ENCODE measurements around the gene VPS54. TPM values are rescaled to one million over a fixed set of nuclear protein-coding genes. Genes with fewer than 3 reads are reported as not detected.

The VPS54 gene
- total RNA-seq, 1 experiment from 2014 or later: 12.4 TPM

DNA sequence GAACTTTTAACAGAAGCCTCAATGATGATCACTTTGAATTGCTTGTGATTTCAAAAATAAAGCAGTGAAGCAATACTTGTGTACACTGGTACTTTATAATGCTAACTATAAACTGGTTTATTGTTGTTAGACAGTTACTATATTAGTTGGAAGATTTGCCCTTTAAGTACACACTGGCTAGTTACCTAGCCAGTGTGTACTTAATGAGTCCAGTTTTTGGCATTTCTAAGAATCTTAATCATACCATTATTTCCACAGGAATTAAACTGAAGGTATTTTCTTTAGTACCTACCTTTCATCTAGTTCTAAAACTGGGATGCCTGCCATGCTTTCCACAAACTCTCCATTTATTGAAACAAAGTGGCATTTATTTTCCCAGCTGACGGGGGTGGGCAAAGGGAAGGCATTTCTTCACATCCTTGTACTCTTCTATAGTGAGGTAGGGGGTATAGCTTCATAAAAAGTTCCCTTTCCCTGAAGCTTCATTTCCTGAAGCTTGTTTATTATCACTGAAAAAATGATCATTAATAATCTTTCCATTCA lies 127.7 kb downstream of the VPS54 start:
- BruUV-seq (replicated peaks): no TSS peak
- POLR2A ChIA-PET: no interaction called here
- Histone ChIP-seq H3K79me2 (ENCODE audit: insufficient read depth, low read length) (no peaks in the 10 kb centered on the region), H3K36me3 (ENCODE audit: control insufficient read depth in 1 of 2, insufficient read depth in 2 of 2, low read length in 2 of 2) (peaks cover 14 to 18% of the 10 kb centered on the region in 2 experiments; a peak in 3 of 4 replicates), H3K27me3 (ENCODE audit: insufficient read depth, low read length) (no peaks in the 10 kb centered on the region), H3K9me3 (ENCODE audit: control insufficient read depth in 1 of 2, insufficient read depth in 1 of 2, low read depth in 1 of 2, low read length in 2 of 2) (no peaks in the 10 kb centered on the region), H3K9me2 (ENCODE audit: insufficient read depth) (no peaks in the 10 kb centered on the region), H3K4me3 (replicated peaks in 1 of 2; ENCODE audit: low read depth in 1 of 2, low read length in 2 of 2) (no peak overlapping the region), H3K4me2 (ENCODE audit: low read length) (no peak overlapping the region), H3K9ac (ENCODE audit: low read length) (no peak overlapping the region), H2AFZ (ENCODE audit: low read depth, low read length, poor library complexity, severe bottlenecking) (no peak overlapping the region), H4K20me1 (ENCODE audit: insufficient read depth) (no peaks in the 10 kb centered on the region), H3K4me1 (ENCODE audit: control insufficient read depth in 1 of 2, insufficient read depth in 2 of 2, low read length in 2 of 2) (no peaks in the 10 kb centered on the region), H3K27ac (ENCODE audit: low read depth, low read length) (no peak overlapping the region)
- intact Hi-C loops (cut with micrococcal nuclease): no loop called here
- TF ChIP-seq ZFX (IDR thresholded peaks at IDR 0.05): no peak
- TF ChIP-seq POLR2AphosphoS5 (IDR thresholded peaks at IDR 0.05; ENCODE audit: low read depth, low read length): no peak
- TF ChIP-seq, protein P1, sequence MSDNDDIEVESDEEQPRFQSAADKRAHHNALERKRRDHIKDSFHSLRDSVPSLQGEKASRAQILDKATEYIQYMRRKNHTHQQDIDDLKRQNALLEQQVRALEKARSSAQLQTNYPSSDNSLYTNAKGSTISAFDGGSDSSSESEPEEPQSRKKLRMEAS (IDR thresholded peaks at IDR 0.05): no peak
- no peak for TF ChIP-seq JUND (IDR thresholded peaks at IDR 0.05)
- no peak for TF ChIP-seq CEBPB (IDR thresholded peaks at IDR 0.05; ENCODE audit: low read depth)
- TF ChIP-seq ZNF274 (IDR thresholded peaks at IDR 0.05; ENCODE audit: low read depth, low read length): no peak
- TF ChIP-seq, protein P2, sequence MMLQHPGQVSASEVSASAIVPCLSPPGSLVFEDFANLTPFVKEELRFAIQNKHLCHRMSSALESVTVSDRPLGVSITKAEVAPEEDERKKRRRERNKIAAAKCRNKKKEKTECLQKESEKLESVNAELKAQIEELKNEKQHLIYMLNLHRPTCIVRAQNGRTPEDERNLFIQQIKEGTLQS (IDR thresholded peaks at IDR 0.05): no peak
- TF ChIP-seq SIN3A (IDR thresholded peaks at IDR 0.05; ENCODE audit: low read depth): no peak
- no peak for DNase-seq (ENCODE audit: low read depth, low spot score)
- ATAC-seq: no peak
- RAD21 ChIA-PET (ENCODE audit: low non-redundant PET in 1 of 2, low total read pairs in 2 of 2, uncharacterized antibody in 2 of 2, unreplicated experiment in 2 of 2): no interaction called here
- CTCF ChIA-PET: no interaction called here

DNA sequence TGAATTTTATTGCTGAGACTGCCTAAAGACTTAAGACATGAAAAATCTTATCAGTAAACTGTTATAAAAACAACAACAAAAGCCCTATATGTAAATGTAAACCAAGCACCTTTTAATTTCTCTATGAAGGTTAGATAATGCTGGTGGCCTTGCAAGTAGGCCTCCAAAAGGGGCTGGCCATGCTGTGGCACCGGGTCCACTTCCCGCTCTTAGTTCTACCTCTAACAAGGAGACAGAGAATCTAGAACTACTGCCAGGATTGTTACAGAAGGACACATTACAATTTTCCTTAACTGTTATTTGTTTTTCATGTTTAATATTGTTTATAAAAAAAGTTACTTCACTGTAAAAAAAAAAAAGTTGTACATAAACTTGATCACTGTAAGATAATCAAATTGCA lies 128.6 kb downstream of the VPS54 start:
- ATAC-seq (no peak), DNase-seq (ENCODE audit: low read depth, low spot score) (no peak)
- H3K79me2 ChIP-seq (ENCODE audit: insufficient read depth, low read length): no peaks in the 10 kb centered on the region
- no peak overlapping the region for H3K4me3 ChIP-seq (replicated peaks in 1 of 2; ENCODE audit: low read depth in 1 of 2, low read length in 2 of 2)
- H3K27me3 ChIP-seq (ENCODE audit: insufficient read depth, low read length): no peaks in the 10 kb centered on the region
- H3K4me2 ChIP-seq (ENCODE audit: low read length): no peak overlapping the region
- H3K36me3 ChIP-seq (ENCODE audit: control insufficient read depth in 1 of 2, insufficient read depth in 2 of 2, low read length in 2 of 2): peaks cover 14 to 21% of the 10 kb centered on the region in 2 experiments; a peak in 3 of 4 replicates
- no peaks in the 10 kb centered on the region for H3K9me2 ChIP-seq (ENCODE audit: insufficient read depth)
- no peak overlapping the region for H2AFZ ChIP-seq (ENCODE audit: low read depth, low read length, poor library complexity, severe bottlenecking)
- no peak overlapping the region for H3K27ac ChIP-seq (ENCODE audit: low read depth, low read length)
- no peaks in the 10 kb centered on the region for H4K20me1 ChIP-seq (ENCODE audit: insufficient read depth)
- intact Hi-C loops (cut with micrococcal nuclease): no loop called here
- ChIA-PET RAD21 (ENCODE audit: low non-redundant PET in 1 of 2, low total read pairs in 2 of 2, uncharacterized antibody in 2 of 2, unreplicated experiment in 2 of 2) (no interaction called here), POLR2A (no interaction called here), CTCF (interaction anchor here (1.6 kb wide), 1 partner anchor 192 kb away, joined by 4 read pairs; no protein-coding TSS in a partner anchor)
- no peaks in the 10 kb centered on the region for H3K4me1 ChIP-seq (ENCODE audit: control insufficient read depth in 1 of 2, insufficient read depth in 2 of 2, low read length in 2 of 2)
- no TSS peak for BruUV-seq (replicated peaks)
- H3K9ac ChIP-seq (ENCODE audit: low read length): no peak overlapping the region
- H3K9me3 ChIP-seq (ENCODE audit: control insufficient read depth in 1 of 2, insufficient read depth in 1 of 2, low read depth in 1 of 2, low read length in 2 of 2): no peaks in the 10 kb centered on the region
- TF ChIP-seq ZNF274 (IDR thresholded peaks at IDR 0.05; ENCODE audit: low read depth, low read length) (no peak), JUND (IDR thresholded peaks at IDR 0.05) (no peak), SRF (IDR thresholded peaks at IDR 0.05; ENCODE audit: low read depth) (no peak), CTCF (IDR thresholded peaks at IDR 0.05 in 2 of 3, conservative IDR thresholded peaks at IDR 0.05 in 1 of 3; ENCODE audit: borderline replicate concordance in 1 of 3, insufficient read depth in 1 of 3, low read depth in 2 of 3, low read length in 2 of 3) (no peak), CEBPB (IDR thresholded peaks at IDR 0.05; ENCODE audit: low read depth) (no peak), FOSL1 (IDR thresholded peaks at IDR 0.05; ENCODE audit: low read depth) (no peak), POLR2AphosphoS5 (IDR thresholded peaks at IDR 0.05; ENCODE audit: low read depth, low read length) (no peak), EZH2 (IDR thresholded peaks at IDR 0.05) (no peak), YY1 (IDR thresholded peaks at IDR 0.05; ENCODE audit: extremely low read depth, insufficient replicate concordance, low read depth, low read length) (no peak), SP1 (IDR thresholded peaks at IDR 0.05; ENCODE audit: low read depth) (no peak), SIN3A (IDR thresholded peaks at IDR 0.05; ENCODE audit: low read depth) (no peak), TCF7L2 (IDR thresholded peaks at IDR 0.05; ENCODE audit: borderline replicate concordance, extremely low read depth, insufficient read depth, insufficient read length) (no peak), ELF1 (IDR thresholded peaks at IDR 0.05; ENCODE audit: borderline replicate concordance, low read depth) (no peak), EZH2phosphoT487 (IDR thresholded peaks at IDR 0.05; ENCODE audit: borderline replicate concordance) (no peak), RAD21 (IDR thresholded peaks at IDR 0.05; ENCODE audit: low read depth) (no peak)
